HG02870 (cell line): Measurements from ENCODE around the gene OXLD1.

Experiments used
- ATAC-seq: cut with Tn5 transposase; IDR thresholded peaks from one replicate; pipeline ENCODE4 v1.9.1; 2021; ENCODE audit warnings: mild to moderate bottlenecking, moderate library complexity; ENCODE audit not compliant: unreplicated experiment

OXLD1 gene

DNA sequence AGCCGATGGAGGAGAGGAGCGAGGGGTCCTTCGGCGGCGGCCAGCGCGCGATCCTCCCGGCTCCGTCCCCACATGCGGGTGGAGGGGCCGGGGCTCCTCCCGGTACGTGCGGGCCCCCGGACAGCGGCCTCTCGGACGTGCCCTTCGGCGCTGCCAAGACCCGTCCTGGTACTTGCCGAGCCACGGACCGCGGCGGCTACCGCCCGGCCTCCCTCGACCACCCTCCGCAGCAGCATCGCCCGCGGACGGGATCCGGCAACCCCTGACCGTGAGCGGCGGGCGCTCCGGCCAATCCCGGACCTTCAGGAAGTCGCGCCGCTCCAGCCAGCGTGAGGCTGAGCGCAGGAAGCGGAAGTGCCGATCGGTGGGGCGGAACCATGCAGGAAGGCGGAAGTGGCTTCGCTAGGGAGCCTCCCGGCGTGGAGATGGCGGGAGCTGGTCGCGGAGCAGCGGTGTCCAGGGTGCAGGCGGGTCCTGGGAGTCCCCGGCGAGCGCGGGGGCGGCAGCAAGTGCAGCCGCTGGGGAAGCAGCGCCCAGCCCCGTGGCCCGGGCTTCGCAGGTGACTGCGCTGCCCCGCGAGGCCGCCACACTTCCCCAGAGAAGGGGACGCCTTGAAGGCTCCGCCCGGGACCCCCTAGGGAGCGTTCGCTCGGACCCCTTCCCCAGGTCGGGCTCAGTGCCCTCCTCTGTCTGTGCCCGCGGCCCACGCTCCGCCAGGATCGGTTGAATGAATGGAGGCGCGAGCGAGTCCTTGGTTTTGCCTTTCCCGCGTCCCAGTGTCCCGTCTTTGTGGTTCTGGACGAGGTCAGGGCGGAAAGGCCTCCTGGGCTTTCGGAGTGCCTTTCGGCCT, at the start of gene OXLD1, which contains the start of gene CCDC137:
Gene OXLD1 (minus strand): TSS at position 264 of the 850 bp plus-strand sequence. CDS start 28 bp downstream, at position 236.
Gene CCDC137 (plus strand): TSS at position 396 of the 850 bp plus-strand sequence. CDS start 30 bp downstream, at position 426.
- peak; percentile 85 for ATAC-seq

DNA sequence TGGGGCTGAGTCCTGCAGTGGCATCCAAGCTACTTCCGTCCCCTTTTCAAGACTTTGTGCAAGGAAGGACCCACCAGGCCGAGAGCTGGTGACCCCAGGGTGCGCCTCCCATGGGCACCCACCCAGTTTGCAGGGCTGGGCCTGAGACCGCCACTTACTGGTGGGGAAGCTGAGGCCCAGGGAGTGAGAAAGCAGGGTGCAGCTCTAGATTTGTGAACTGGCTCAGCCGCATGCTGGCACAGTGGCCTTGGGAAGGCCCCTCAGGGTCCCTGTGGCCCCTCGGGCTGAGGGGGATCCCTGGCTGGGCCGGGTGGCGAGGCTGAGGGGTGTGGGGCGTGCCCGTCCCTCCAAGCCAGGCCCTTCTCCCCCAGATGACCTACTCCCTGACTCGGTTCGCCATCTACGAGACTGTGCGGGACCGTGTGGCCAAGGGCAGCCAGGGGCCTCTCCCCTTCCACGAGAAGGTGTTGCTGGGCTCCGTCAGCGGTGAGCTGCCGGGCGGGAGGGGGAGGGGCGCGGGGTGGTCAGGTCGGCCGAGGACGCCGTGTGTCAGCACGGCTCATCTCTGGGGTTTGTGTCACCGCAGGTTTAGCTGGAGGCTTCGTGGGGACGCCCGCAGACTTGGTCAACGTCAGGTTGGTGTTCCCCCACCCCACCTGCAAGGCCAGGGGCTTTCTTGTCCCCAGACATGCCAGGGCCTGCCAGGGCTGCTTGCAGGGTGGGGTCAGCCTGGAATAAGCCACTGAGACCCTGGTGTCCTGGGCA, 48.9 kb upstream of the OXLD1 start:
- no peak for ATAC-seq

DNA sequence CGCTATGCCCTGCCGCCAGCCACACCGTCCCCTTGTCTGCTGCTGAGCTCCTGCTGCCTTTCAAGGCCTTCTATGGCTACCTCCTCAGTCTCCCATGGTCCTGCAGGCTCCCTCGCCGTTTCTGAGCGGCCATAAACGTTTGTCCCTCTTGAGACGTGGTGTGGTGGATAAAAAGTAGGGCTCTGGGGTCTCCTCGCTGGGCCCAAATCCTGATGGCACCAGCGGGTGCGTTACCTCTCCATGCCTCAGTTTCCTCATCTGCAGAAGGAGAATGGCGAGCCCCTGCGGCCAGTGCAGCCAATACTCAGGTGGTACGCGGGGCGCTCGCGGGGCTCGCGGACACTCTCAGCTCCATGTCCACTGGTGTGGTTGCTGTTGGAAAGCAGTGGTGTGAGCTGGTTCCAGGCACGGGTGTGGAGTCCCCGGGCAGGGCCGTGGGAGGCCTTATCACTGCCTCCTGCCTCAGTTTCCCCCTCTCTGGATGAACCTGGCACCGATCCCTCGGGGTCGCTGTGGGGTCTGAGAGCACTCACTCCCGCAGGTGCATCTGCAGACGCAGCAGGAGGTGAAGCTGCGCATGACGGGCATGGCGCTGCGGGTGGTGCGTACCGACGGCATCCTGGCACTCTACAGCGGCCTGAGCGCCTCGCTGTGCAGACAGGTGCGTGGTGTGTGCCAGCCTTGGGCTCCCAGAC, 48.2 kb upstream of the OXLD1 start:
- ATAC-seq: no peak

DNA sequence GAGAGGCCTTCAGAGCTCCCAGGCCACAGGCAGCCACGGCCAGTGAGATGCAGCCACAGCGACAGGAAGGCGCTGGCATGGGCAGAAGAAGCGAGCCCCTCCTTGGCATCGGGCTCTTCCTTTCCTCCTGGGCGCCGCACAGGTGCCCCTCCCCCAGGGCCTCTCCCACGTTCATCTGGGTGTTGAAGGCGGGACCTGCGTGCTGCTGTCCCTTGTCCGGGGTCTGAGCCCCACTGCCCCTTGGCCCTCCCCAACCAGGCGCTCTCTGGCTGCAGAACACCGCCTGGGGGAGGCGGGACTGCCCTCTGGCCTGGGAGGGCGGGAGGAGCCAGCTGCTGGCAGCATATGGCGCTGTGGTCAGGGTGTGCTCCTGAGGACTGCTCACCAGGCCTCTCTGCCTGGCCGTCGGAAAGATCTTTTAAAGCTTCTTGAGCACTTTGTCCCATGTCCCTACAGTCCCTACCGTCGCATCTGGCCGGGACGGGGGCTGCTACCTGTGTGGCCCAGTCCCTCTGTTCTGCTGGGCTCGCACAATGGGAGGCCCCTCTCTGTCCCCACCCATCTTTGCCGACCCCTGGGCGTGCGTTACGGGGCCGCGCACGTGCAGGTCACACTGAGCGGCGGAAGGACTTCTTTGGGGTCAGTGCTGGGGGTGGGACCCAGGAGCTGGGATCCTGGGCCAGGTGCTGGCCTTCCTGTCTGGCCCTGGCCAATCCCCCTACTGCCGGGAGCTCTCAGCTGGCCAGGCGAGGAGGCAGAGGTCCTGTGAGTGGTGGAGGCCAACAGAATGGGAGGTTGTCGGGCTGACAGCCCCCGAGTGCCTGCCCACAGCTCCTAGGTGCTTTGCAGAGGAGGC, 47.4 kb upstream of the OXLD1 start:
- no peak for ATAC-seq

DNA sequence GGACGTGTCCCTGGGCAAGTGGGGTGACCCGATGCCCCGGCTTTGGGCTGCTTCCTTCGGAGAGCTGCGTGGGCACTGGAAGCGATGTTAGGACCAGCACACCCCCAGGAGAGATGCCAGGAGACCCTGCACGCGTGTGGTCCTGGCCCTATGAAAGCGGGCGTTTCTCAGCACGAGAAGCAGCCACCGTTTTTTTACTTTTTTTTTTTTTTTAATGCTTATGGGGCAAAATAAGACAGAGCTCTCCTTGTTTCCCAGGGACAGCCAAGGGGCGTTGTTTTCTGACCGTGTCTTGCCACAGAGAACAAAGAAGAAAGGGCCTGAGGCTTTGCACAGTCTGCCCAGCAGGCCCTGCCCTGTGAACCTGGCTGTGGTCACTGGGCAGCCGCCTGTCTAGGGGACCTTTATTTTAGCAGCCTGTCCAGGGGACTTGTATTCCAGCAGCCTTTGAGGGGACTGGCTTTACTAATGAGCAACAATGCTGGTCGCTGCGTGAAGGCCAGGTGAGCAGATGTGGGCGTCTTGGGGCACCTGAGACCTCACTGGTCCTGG, 46.7 kb upstream of the OXLD1 start:
- ATAC-seq: no peak

DNA sequence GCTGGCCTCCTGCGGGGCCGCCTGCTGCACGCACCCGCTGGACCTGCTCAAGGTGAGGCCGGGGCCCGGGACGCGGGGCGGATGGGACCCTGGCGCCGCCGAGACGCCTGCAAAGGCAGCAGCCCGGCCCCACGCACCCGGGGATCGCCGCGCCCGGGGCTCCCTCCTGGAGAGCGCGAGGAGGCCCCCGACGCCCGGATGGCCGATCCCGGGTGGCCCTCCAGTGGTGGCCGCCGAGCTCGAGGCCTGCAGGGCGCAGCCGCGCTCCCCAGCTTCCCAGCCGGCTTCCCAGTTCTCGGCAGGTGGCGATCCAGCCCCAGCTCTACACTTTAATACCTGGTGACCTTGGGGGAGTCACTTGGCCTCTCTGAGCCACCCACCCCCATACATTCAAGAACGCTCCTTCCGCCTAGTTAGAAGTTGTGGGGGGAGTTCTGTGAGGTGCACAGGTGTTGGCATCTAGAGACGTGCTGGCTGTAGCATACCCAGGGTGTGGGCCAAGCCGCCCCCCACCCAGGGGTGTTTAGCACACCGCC, 46.1 kb upstream of the OXLD1 start:
- no peak for ATAC-seq

DNA sequence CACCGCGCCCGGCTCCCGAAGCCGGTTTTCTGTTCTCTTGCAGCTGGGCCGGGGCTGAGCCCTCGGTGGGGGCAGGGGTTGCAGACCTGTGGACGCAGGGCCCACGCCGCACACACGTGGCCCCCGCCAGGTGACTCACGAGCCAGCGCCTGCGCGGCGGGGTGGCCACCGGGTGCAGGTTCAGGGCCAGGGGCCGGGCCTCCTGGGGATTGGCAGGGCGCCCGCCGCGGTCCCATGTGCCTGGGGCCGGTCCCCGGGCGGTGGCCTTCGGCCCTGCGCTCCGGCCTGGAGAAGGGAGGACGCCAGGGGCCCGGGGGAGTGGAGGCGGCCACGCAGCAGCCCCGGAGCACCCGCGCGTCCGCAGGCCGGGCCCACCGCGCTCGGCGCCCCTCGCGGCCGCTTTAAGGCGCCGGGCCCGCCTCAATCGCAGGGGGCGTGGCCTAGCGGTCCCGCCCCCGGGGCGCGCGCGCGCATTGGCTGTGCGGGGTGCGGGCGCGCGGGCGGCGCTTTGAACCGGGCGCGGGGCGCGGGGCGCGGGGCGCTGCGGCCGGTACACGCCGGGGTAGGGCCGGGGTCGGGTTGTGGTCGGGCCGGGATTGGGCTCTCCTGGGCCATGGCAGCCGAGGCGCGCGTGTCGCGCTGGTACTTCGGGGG, 45.5 kb upstream of the OXLD1 start, which contains the start of gene SLC25A10:
Gene SLC25A10 (plus strand): TSS at position 471 of the 654 bp plus-strand sequence. CDS start 143 bp downstream, at position 614.
- ATAC-seq: no peak

DNA sequence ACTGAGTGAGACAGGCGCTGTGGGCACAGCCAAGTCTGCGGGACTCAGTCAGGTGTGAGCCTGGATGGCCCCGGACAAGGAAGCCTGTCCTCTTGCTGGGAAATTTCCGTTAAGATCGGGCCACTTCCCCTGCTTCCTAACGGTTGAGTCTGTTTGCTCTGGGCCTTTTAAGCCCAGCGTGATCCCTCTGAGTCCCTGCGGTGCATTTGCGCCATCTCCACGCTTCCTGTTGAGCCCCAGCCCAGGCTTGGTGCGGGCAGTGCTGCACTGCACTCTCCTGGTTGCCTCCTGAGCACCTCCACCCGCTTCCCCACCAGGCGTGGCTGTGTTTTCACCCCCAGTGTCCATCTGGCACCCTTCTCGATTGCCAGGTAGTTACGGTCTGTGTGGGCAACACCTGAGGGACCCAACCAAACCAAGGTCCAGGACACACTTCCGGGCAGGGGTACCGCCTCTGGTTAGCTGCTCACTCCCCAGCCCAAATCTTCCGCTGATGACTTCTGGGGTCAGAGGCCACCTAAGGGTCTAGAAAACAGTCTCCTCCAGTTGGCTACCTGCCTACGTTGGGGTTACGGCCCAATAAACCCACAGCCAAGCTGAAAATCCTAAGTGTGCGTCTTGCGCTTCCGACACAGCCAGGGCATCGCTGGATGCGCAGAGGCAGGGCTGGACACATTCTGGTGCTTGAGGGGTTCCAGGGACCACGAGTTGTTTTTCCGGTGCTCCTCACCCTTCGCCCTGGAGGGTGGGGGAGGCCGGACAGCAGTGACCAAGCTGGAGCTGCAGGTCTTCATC, 44.3 kb upstream of the OXLD1 start:
- ATAC-seq: no peak

DNA sequence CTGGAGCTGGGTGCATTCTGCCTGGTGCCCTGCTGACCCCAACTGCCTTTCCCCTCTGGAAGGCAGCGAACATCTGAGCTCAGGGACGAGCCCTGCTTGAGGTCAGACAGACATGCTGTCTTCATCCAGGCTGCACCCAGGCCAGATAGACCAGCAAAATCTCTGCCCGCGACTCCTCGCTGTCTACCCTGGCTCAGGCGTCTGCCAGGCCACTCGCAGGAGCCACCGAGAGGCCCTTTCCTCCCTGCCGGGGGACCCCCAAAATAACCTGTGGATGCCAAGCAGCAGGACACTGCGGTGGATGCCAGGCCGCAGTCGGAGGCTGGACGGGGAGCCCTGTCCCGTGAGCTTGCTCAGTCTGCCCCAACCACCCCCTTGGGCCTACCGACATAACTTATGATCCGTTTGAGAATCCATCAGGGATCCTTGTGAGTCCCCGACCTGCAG, 42.4 kb upstream of the OXLD1 start:
- no peak for ATAC-seq

DNA sequence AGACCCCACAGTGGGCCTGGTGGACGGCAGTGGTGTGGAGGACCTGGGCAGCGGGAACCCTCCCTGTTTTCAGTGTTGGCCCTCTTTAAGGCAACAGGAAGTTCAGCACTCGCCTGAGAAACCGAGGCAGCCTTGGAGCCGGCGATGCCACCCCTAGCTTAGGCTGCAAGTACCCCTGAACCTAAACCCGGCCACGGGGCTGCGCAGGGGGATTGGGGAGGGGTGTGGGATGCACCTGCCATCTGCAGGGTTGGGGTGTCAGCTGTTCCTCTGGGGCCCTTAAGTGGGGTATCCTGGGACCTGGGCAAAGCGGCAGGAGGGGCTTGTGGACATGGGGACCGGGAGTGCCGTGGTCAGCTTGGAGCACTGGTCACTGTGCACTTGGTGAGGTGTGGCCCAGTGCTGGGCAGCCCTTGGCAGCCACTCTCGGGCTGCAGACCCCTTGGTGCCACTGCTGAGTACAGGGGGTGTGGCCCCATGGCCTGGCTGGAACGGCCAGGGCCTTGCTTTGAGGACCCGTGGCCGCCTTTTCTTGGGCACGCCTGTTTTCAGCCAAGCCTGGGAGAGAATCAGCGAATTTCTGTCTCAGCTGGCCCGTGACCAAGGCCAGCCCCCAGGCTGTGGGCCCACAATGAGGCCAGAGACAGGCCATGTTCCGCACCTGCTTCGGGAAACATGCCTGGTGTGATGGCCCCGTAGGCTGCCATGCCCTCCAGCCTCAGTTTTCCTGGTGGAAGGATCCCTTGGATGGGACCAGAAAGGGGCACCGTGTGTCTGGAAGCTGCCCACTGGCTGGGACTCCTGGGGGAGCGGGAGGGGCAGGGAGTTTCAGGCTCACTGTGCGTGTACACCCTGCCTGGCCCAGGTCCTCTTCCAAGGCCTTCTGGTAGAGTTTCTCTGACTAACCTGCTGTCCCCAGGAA, 41.6 kb upstream of the OXLD1 start:
- no peak for ATAC-seq

DNA sequence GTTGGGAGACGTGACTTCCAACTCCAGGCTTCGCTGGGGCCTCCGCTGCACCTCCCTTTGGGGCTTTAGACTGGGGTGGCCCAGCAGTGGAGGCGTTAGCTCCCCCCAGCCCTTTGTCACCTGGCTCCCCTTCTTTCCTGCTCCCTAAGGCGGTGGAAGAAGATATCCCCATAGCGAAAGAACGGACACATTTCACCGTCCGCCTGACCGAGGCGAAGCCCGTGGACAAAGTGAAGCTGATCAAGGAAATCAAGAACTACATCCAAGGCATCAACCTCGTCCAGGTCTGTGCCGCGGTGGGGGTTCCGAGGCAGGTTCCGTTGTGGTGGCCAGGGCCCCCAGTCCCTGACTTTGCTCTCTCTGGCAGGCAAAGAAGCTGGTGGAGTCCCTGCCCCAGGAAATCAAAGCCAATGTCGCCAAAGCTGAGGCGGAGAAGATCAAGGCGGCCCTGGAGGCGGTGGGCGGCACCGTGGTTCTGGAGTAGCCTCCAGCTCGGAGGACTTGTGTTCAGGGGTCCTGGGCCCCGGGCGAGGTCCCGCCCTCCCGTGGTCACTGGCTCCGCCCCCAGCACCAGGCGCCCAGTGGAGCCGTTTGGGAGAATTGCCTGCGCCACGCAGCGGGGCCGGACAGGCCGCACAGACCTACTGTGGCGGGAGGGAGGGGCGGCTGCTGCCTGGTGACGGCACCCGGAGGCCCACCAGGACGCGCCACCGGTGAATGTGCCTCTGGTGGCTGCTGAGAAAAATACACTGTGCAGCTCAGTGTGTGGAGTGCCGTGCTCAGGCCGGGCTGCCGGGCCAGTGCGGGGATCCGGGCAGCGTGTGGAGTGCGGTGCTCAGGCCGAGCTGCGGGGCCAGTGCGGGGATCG, 40.6 kb upstream of the OXLD1 start:
- no peak for ATAC-seq

DNA sequence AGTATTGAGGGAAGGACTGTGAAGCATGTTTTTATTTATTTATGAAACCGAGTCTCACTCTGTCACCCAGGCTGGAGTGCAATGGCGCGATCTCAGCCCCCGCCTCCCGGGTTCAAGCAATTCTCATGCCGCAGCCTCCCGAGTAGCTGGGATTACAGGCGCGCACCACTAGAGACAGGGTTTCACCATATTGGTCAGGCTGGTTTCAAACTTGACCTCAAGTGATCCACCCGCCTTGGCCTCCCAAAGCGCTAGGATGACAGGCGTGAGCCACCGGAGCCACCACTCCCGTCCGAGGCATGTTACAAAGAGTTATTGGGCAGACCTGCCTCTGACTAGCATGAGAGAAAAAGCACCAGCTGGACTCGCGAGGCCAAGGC, 39.8 kb upstream of the OXLD1 start:
- ATAC-seq: no peak

DNA sequence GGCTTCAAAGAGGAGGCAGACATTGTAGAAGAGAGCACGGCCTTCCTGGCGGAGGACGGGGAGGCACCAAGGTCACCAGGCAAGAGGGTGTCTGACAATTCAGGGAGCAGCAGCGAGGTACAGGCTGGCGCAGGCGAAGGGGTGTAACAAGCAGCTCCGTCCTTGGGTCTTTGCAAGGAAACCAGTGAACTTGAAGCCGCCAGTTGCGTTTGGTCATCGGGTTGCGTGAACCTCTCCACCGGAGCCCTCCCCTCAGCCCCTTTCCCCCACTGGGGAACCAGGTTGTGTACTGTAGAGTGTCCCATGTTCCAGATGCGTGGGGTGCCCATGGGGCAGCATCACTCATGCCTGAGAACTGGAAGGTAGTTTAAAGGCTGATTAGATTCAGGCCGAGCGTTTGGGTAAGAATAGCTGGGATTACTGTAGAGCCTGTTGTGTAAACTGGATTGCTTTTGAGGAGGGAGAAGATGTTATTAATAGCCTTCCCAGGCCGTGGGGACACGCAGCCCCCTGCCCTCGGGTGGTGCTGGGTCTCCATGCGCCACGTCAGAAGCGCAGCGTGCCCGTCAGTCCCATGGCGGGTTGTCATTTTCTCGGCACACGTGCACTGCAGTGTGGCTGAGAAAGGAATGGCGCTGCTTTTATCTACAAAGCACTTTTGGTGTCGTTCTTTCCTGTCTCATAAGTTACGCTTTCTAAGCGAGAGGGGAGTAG, 39.3 kb upstream of the OXLD1 start:
- no peak for ATAC-seq

DNA sequence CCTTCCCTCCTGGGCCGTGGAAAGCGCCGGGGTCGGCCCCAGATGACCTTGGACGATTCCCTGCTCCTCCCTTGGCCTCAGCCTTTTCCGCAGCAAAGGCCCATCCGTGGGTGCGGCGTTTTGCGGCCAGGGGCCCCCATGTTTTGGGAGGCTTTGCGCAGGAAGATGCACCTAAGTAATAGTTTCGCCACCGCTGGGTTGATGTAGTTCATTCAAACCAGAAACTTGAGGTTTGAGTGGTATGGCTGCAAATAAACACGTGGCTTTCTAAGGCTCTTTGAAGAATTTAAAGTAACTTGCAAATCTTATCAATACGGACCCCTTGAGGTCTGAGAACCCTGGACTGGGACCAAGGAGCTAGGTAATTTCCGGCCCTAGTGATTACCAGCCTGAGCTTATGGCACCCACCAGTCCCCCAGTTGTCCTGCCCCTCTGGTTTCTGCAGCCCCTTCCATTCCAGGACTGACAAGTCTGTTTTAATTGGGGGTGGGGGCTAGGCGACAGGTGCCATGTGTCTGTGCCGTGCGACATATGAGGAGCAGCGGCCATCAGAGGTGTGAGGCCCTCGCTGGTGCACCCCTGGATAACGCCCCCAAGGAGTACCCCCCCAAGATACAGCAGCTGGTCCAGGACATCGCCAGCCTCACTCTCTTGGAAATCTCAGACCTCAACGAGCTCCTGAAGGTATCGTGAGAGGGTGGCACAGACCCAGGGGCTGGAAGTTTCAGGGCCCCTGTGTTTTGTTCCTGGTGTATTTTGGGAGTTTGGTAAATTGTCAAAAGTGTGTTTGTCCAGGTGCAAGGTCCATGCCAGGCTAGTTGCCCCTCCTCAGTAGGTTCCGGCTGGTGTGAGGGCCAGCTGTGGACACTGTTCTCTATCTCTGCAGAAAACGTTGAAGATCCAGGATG, 37.6 kb upstream of the OXLD1 start:
- ATAC-seq: no peak
